Effector memory CD4-positive, alpha-beta T cell (primary cell): Measurements from ENCODE around the gene GRXCR1.

Source experiments
- DNase-seq, 3 donors: peaks; one replicate each; pipeline ENCODE4 v3.0.0-alpha.2; 2020
- H3K27ac ChIP-seq: 2 replicates; pipeline ENCODE4 v1.7.0; 2013; ENCODE audit warnings: mild to moderate bottlenecking, low read length, moderate library complexity; ENCODE audit not compliant: insufficient read depth, poor library complexity, severe bottlenecking
- H3K27me3 ChIP-seq: replicated peaks from 2 replicates; pipeline ENCODE4 v1.7.0; 2013; ENCODE audit warnings: mild to moderate bottlenecking, low read length; ENCODE audit not compliant: insufficient read depth, control insufficient read depth, poor library complexity, severe bottlenecking
- H3K36me3 ChIP-seq: 2 replicates; pipeline ENCODE4 v1.7.0; 2013; ENCODE audit warnings: mild to moderate bottlenecking, low read length, moderate library complexity; ENCODE audit not compliant: control insufficient read depth, insufficient read depth
- H3K4me1 ChIP-seq: 2 replicates; pipeline ENCODE4 v1.7.0; 2013; ENCODE audit warnings: low read length, mild to moderate bottlenecking; ENCODE audit not compliant: control insufficient read depth, insufficient read depth, poor library complexity, severe bottlenecking
- H3K4me3 ChIP-seq: 2 replicates; pipeline ENCODE4 v1.7.0; 2013; ENCODE audit warnings: low read length, low read depth, mild to moderate bottlenecking; ENCODE audit not compliant: insufficient read depth, poor library complexity, severe bottlenecking
- H3K9me3 ChIP-seq: 2 replicates; pipeline ENCODE4 v1.7.0; 2013; ENCODE audit warnings: mild to moderate bottlenecking, low read length, moderate library complexity; ENCODE audit not compliant: control insufficient read depth

Gene GRXCR1

DNA sequence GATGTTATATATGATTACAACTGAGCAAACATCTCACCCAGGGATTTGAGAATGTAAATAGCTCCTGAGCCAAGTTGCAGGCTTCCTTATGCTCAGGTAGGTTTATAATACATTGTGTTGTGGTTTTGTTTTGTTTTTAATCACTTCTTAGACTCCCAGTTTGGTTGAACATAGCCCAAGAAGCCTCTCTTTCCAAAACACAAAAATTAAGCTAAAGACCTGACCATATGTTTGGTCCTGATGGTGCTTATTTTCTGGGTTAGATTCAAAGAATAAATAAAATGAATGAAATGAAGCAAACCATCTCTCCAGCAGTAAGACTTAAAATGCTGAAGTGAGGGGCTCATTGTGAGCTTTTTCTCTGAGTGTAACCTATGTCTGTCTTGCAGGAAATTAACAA lies 93.5 kb downstream of the GRXCR1 start:
- no peak overlapping the region for H3K4me3 ChIP-seq
- H3K9me3 ChIP-seq, result no peaks in the 10 kb centered on the region
- H3K27ac ChIP-seq, result no peak overlapping the region
- H3K36me3 ChIP-seq, result no peaks in the 10 kb centered on the region
- H3K27me3 ChIP-seq, result no peaks in the 10 kb centered on the region
- DNase-seq, result no peak
- no peaks in the 10 kb centered on the region for H3K4me1 ChIP-seq

GRCh38 chr4:42995343-42995944 lies 102.9 kb downstream of the GRXCR1 start:
- no peak for DNase-seq
- no peaks in the 10 kb centered on the region for H3K9me3 ChIP-seq
- no peaks in the 10 kb centered on the region for H3K27me3 ChIP-seq
- no peaks in the 10 kb centered on the region for H3K36me3 ChIP-seq
- no peak overlapping the region for H3K27ac ChIP-seq
- H3K4me3 ChIP-seq, result no peak overlapping the region
- no peaks in the 10 kb centered on the region for H3K4me1 ChIP-seq

GRCh38 chr4:43008793-43009192 lies 116.3 kb downstream of the GRXCR1 start:
- Histone ChIP-seq H3K36me3 (no peaks in the 10 kb centered on the region), H3K9me3 (no peaks in the 10 kb centered on the region), H3K4me3 (no peak overlapping the region), H3K4me1 (no peaks in the 10 kb centered on the region), H3K27ac (no peak overlapping the region), H3K27me3 (no peaks in the 10 kb centered on the region)
- no peak for DNase-seq

- no peak overlapping the region for H3K4me3 ChIP-seq
- H3K4me1 ChIP-seq, result no peaks in the 10 kb centered on the region
- no peaks in the 10 kb centered on the region for H3K36me3 ChIP-seq
- H3K27me3 ChIP-seq, result no peaks in the 10 kb centered on the region
- no peak for DNase-seq
- H3K9me3 ChIP-seq, result no peaks in the 10 kb centered on the region
- H3K27ac ChIP-seq, result no peak overlapping the region
Observed at GRCh38 chr4:43014256-43014655, 121.7 kb downstream of the GRXCR1 start.

DNA sequence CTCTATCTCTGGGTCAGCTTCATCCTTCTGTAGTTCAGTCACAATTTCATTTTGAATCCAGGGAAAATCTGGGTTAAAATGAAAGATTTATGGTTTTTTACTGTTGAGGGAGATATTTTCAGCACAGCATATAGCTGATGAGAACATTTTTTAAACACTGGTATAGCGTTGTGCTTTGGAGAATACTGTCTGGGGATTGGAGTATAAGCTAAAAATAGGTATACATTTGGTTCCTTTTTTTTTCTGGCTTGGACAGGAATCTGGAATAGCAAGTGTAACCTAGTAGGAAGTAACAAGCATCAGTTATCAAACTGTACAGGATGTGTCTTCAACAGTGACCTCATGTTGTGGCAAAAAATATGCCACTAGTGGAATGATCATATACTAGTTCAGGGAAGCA lies 149.1 kb downstream of the GRXCR1 start:
- Histone ChIP-seq H3K4me3 (no peak overlapping the region), H3K9me3 (no peaks in the 10 kb centered on the region), H3K36me3 (no peaks in the 10 kb centered on the region), H3K27me3 (no peaks in the 10 kb centered on the region), H3K4me1 (no peaks in the 10 kb centered on the region), H3K27ac (no peak overlapping the region)
- DNase-seq, result no peak

DNA sequence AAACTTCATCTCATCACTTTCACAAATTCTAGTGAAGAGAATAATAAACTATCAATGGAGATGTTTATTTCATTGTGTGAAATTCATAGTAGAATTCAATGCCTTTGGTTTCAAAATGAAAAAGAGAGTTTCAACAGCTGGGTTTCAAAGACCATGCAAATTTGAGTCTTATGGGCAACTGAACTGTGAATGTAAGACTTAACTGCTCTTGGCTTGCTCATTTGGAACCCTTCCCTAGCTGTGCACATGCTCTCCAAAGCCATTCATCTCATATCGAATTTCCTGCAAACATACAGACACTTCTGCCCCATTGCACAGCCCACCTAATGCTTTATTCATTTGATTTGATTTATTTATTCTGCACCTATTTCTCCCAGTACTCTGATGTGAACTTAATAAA lies 154.5 kb downstream of the GRXCR1 start:
- Histone ChIP-seq H3K27me3 (no peaks in the 10 kb centered on the region), H3K4me3 (no peak overlapping the region), H3K9me3 (no peaks in the 10 kb centered on the region), H3K4me1 (no peaks in the 10 kb centered on the region), H3K27ac (no peak overlapping the region), H3K36me3 (no peaks in the 10 kb centered on the region)
- DNase-seq, result no peak

GRCh38 chr4:43048570-43048969 lies 156.1 kb downstream of the GRXCR1 start:
- no peaks in the 10 kb centered on the region for H3K9me3 ChIP-seq
- no peak overlapping the region for H3K27ac ChIP-seq
- no peaks in the 10 kb centered on the region for H3K36me3 ChIP-seq
- no peak overlapping the region for H3K4me3 ChIP-seq
- no peaks in the 10 kb centered on the region for H3K27me3 ChIP-seq
- no peaks in the 10 kb centered on the region for H3K4me1 ChIP-seq
- no peak for DNase-seq

GRCh38 chr4:43049326-43049725 lies 156.8 kb downstream of the GRXCR1 start:
- Histone ChIP-seq H3K4me3 (no peak overlapping the region), H3K27me3 (no peaks in the 10 kb centered on the region), H3K4me1 (no peaks in the 10 kb centered on the region), H3K27ac (no peak overlapping the region), H3K36me3 (no peaks in the 10 kb centered on the region), H3K9me3 (no peaks in the 10 kb centered on the region)
- DNase-seq, result no peak

- H3K27me3 ChIP-seq, result no peaks in the 10 kb centered on the region
- DNase-seq, result no peak
- H3K4me3 ChIP-seq, result no peak overlapping the region
- no peaks in the 10 kb centered on the region for H3K36me3 ChIP-seq
- H3K27ac ChIP-seq, result no peak overlapping the region
- H3K4me1 ChIP-seq, result no peaks in the 10 kb centered on the region
- H3K9me3 ChIP-seq, result no peaks in the 10 kb centered on the region
Observed at GRCh38 chr4:43066415-43066814, 173.9 kb downstream of the GRXCR1 start.

DNA sequence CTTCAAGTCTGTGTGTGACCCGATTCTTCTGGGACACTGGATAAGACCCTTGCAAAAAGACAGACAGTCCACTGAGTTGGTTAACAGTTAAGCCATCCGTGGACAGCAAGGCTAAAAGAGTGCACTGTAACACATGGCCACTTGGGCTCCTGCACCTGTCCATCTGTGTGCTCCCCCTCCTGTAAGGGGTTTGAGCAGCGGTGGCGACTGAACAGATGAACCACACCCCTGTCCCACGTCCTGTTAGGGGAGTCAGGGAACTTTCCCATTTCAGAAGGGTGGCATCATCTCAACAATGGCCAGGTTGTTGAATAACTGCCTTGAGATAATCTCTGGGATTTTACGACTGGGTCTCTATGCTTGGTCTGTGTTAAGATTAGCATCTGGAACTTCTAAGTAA lies 178.6 kb downstream of the GRXCR1 start:
- H3K9me3 ChIP-seq, result no peaks in the 10 kb centered on the region
- H3K4me3 ChIP-seq, result no peak overlapping the region
- H3K4me1 ChIP-seq, result no peaks in the 10 kb centered on the region
- no peak for DNase-seq
- H3K36me3 ChIP-seq, result no peaks in the 10 kb centered on the region
- H3K27me3 ChIP-seq, result no peaks in the 10 kb centered on the region
- H3K27ac ChIP-seq, result no peak overlapping the region
